ENCODE measurements around the gene BCL7A.

DNA sequence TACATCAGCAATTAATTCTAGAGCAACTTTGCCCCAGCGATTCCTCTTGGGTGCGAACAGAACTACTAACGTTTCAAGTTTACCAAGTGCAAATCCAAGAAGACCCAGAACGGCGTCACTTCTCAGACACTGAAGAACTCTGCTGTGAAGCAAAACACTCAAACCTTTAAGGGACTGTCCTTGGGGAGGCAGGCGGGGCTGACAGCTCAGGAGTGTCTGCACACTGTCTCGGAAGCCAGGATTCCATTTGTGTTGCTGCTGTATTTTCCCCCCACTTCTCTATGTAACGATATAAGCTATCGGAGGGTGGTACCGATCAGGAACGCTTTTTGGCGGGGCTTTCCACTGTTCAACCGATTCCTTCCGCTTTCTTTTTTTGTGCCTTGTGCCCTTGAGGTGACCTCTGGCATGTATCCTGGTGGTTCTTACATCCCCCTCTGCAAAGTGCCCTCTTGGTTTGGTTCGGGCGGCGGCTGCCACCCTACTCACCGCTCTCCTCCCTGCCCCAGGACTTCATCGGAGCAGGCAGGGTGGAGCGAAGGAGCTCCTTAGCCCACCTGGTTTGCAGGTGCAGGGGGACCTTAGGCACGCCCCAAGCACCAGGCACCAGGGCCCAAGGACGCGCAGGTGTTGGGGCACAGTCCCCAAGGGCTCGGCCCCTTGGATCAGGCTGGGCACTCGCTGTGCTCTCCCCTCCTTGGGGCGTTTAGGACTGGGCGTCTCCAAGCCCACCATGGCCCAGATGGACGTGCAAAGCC is 37.7 kb downstream of the BCL7A start:
- no peak for TF ChIP-seq POLR2AphosphoS5 (IDR thresholded peaks at IDR 0.05; ENCODE audit: low read depth, low read length)
- TF ChIP-seq RAD21 (IDR thresholded peaks at IDR 0.05; ENCODE audit: low read length): no peak
- TF ChIP-seq, protein P1, sequence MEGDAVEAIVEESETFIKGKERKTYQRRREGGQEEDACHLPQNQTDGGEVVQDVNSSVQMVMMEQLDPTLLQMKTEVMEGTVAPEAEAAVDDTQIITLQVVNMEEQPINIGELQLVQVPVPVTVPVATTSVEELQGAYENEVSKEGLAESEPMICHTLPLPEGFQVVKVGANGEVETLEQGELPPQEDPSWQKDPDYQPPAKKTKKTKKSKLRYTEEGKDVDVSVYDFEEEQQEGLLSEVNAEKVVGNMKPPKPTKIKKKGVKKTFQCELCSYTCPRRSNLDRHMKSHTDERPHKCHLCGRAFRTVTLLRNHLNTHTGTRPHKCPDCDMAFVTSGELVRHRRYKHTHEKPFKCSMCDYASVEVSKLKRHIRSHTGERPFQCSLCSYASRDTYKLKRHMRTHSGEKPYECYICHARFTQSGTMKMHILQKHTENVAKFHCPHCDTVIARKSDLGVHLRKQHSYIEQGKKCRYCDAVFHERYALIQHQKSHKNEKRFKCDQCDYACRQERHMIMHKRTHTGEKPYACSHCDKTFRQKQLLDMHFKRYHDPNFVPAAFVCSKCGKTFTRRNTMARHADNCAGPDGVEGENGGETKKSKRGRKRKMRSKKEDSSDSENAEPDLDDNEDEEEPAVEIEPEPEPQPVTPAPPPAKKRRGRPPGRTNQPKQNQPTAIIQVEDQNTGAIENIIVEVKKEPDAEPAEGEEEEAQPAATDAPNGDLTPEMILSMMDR (IDR thresholded peaks at IDR 0.05): no peak
- TF ChIP-seq EP300 (IDR thresholded peaks at IDR 0.05; ENCODE audit: borderline replicate concordance in 1 of 2, low read depth in 1 of 2, low read length in 1 of 2): no peak
- TF ChIP-seq, protein P2, sequence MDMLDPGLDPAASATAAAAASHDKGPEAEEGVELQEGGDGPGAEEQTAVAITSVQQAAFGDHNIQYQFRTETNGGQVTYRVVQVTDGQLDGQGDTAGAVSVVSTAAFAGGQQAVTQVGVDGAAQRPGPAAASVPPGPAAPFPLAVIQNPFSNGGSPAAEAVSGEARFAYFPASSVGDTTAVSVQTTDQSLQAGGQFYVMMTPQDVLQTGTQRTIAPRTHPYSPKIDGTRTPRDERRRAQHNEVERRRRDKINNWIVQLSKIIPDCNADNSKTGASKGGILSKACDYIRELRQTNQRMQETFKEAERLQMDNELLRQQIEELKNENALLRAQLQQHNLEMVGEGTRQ (IDR thresholded peaks at IDR 0.05; ENCODE audit: borderline replicate concordance, low read depth, low read length): no peak
- no peak for TF ChIP-seq EZH2phosphoT487 (IDR thresholded peaks at IDR 0.05; ENCODE audit: borderline replicate concordance, low read depth)
- TF ChIP-seq, protein P3, sequence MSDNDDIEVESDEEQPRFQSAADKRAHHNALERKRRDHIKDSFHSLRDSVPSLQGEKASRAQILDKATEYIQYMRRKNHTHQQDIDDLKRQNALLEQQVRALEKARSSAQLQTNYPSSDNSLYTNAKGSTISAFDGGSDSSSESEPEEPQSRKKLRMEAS (IDR thresholded peaks at IDR 0.05; ENCODE audit: low read depth): no peak
- TF ChIP-seq CHD2 (IDR thresholded peaks at IDR 0.05; ENCODE audit: low read length, partially characterized antibody): no peak
- no peak for TF ChIP-seq YY1 (IDR thresholded peaks at IDR 0.05; ENCODE audit: low read depth)
- TF ChIP-seq TAF1 (IDR thresholded peaks at IDR 0.05; ENCODE audit: borderline replicate concordance, low read depth, low read length): no peak
- no peak for TF ChIP-seq MXI1 (IDR thresholded peaks at IDR 0.05; ENCODE audit: low read depth, low read length)
- no peak for TF ChIP-seq SMC3 (IDR thresholded peaks at IDR 0.05; ENCODE audit: low read depth, low read length)
- TF ChIP-seq, protein P4, sequence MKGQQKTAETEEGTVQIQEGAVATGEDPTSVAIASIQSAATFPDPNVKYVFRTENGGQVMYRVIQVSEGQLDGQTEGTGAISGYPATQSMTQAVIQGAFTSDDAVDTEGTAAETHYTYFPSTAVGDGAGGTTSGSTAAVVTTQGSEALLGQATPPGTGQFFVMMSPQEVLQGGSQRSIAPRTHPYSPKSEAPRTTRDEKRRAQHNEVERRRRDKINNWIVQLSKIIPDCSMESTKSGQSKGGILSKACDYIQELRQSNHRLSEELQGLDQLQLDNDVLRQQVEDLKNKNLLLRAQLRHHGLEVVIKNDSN (IDR thresholded peaks at IDR 0.05; ENCODE audit: borderline replicate concordance, low read depth): no peak
